ENCODE data around the gene ARFGEF2. TPM values are rescaled to one million over a fixed set of nuclear protein-coding genes. Genes with fewer than 3 reads are reported as not detected.
"Not testable (repeated sequence)": the region's sequence is repeated elsewhere in the genome, so short reads cannot be mapped to it uniquely, and the experiment has no call there.

The ARFGEF2 gene
- total and polyA plus RNA-seq, 2 of the 4 experiments (the other 2 are of a cell fraction): 10.3 to 39.1 TPM

DNA sequence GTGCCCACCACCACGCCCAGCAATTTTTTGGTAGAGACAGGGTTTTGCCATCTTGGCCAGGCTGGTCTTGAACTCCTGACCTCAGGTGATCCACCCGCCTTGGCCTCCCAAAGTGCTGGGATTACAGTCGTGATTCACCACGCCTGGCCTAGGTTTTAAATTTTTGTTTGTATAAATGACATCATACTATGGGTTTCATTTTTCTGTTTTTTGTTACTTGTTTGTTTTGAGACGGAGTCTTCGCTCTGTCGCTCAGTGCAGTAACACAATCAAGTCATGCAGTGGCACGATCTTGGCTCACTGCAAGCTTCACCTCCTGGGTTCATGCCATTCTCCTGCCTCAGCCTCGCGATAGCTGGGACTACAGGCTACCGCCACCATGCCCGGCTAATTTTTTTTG lies 160.8 kb downstream of the ARFGEF2 start:
- Histone ChIP-seq H3K36me3 (ENCODE audit: control insufficient read depth, insufficient read depth, low read length) (peaks cover 40% of the 10 kb centered on the region), H3K79me1 (ENCODE audit: low read depth in 1 of 2, low read length in 2 of 2) (peaks cover 8 to 31% of the 10 kb centered on the region in 2 experiments; a peak in 2 of 4 replicates)
- dilution Hi-C loops (cut with HindIII; ENCODE audit: low sequenced_read_pairs, unreplicated experiment); H3K27me3 ChIP-seq (ENCODE audit: control insufficient read depth, insufficient read depth, low read length); H3K23ac ChIP-seq (ENCODE audit: low read depth, low read length); H3K4me2 ChIP-seq (ENCODE audit: low read depth, low read length); DNase-seq; H2BK120ac ChIP-seq (ENCODE audit: low read depth, low read length); ATAC-seq (ENCODE audit: low read depth); H3K9ac ChIP-seq (ENCODE audit: low read depth, low read length); H2BK20ac ChIP-seq (ENCODE audit: low read depth, low read length); H3K56ac ChIP-seq (ENCODE audit: extremely low read depth, insufficient read depth, low read length); H4K8ac ChIP-seq (ENCODE audit: low read depth in 2 of 2, low read length in 2 of 2); H3K14ac ChIP-seq (replicated peaks; ENCODE audit: low read depth, low read length); H2BK5ac ChIP-seq (ENCODE audit: low read depth, low read length, poor library complexity, severe bottlenecking); POLR2A ChIA-PET (ENCODE audit: unreplicated experiment); H2AK5ac ChIP-seq (ENCODE audit: low read depth, low read length); H2AK9ac ChIP-seq (replicated peaks; ENCODE audit: low read depth, low read length, poor library complexity); H2AFZ ChIP-seq (replicated peaks; ENCODE audit: low read length, poor library complexity); H3K18ac ChIP-seq (ENCODE audit: low read depth, low read length); H3K27ac ChIP-seq (ENCODE audit: insufficient read depth, low read length); H4K5ac ChIP-seq (ENCODE audit: low read depth, low read length); BruUV-seq (replicated peaks); H4K91ac ChIP-seq (ENCODE audit: insufficient read depth, low read depth, low read length); H3K4me3 ChIP-seq (ENCODE audit: insufficient read depth, low read depth, low read length); H4K20me1 ChIP-seq (ENCODE audit: insufficient read depth, low read length); intact Hi-C loops (cut with micrococcal nuclease); H3K4me1 ChIP-seq (ENCODE audit: control insufficient read depth, insufficient read depth, low read length); H3K9me1 ChIP-seq (ENCODE audit: insufficient read depth, low read length); in situ Hi-C loops (cut with MboI; ENCODE audit: low sequenced_read_pairs); H2BK15ac ChIP-seq (ENCODE audit: low read depth, low read length); H3K9me3 ChIP-seq (ENCODE audit: control insufficient read depth, insufficient read depth, low read length); H3K4ac ChIP-seq (ENCODE audit: low read depth, low read length): not testable (repeated sequence)
- WGBS, 2 experiments (ENCODE audit: extremely low coverage in 2 of 2, insufficient read length in 1 of 2): 80% methylated on average over 1 of the region's 12 CpGs; no CpG with 5 or more reads in 1 of the 2 experiments
- CTCF ChIA-PET: interaction anchor here (0.7 kb wide), 1 partner anchor 58 kb away, joined by 9 read pairs; no protein-coding TSS in a partner anchor

Small RNA genes within 50 kb of the gene (microRNA-seq; reads per million reads assigned to microRNA genes)
- not detected for gene SNAP23P1 (ENCODE audit: insufficient read depth, insufficient read length)

Small RNA genes within 50 kb of the gene (small RNA-seq; reads per million reads assigned to genes)
- gene SNAP23P1: 0 to 2.7 (median 0) reads per million in 5 experiments

Other genes starting within 250 kb of the ARFGEF2 start
- 0.56 and 0.72 TPM in 2 replicates for gene PREX1, start 93.7 kb upstream of the ARFGEF2 start, total RNA-seq (2012; rRNA removed)
- gene PREX1, start 93.7 kb upstream of the ARFGEF2 start, polyA plus RNA-seq (2012; rRNA removed): 0.67 and 0.69 TPM in 2 replicates
- gene CSE1L, start 124.6 kb downstream of the ARFGEF2 start, total RNA-seq (2012; rRNA removed): 81.7 and 114 TPM in 2 replicates
- gene CSE1L, start 124.6 kb downstream of the ARFGEF2 start, polyA plus RNA-seq (2012; rRNA removed): 26.4 and 34.3 TPM in 2 replicates

Data from IMR-90 (cell line).